HUES48 (cell line): ENCODE measurements around the gene STRA6.

Experiments used
- H3K27ac ChIP-seq: one replicate; pipeline ENCODE4 v1.7.0; 2013; ENCODE audit warnings: low read depth, low read length, inconsistent platforms
- H3K27me3 ChIP-seq: 2 replicates; pipeline ENCODE4 v1.6.1; 2013; ENCODE audit warnings: mild to moderate bottlenecking, low read length; ENCODE audit not compliant: control insufficient read depth, insufficient read depth
- H3K36me3 ChIP-seq: 2 replicates; pipeline ENCODE4 v1.6.1; 2013; ENCODE audit warnings: low read length; ENCODE audit not compliant: control insufficient read depth, insufficient read depth
- H3K4me1 ChIP-seq: 2 replicates; pipeline ENCODE4 v1.6.1; 2013; ENCODE audit warnings: mild to moderate bottlenecking, low read length; ENCODE audit not compliant: control insufficient read depth, insufficient read depth
- H3K4me3 ChIP-seq: 2 replicates; pipeline ENCODE4 v1.5.1; 2013; ENCODE audit warnings: mild to moderate bottlenecking, low read depth, low read length
- H3K9ac ChIP-seq: 2 replicates; pipeline ENCODE4 v1.6.1; 2013; ENCODE audit warnings: mild to moderate bottlenecking, low read depth, low read length, moderate library complexity
- H3K9me3 ChIP-seq: 2 replicates; pipeline ENCODE4 v1.6.1; 2013; ENCODE audit warnings: low read length; ENCODE audit not compliant: control insufficient read depth, insufficient read depth

Gene STRA6

DNA sequence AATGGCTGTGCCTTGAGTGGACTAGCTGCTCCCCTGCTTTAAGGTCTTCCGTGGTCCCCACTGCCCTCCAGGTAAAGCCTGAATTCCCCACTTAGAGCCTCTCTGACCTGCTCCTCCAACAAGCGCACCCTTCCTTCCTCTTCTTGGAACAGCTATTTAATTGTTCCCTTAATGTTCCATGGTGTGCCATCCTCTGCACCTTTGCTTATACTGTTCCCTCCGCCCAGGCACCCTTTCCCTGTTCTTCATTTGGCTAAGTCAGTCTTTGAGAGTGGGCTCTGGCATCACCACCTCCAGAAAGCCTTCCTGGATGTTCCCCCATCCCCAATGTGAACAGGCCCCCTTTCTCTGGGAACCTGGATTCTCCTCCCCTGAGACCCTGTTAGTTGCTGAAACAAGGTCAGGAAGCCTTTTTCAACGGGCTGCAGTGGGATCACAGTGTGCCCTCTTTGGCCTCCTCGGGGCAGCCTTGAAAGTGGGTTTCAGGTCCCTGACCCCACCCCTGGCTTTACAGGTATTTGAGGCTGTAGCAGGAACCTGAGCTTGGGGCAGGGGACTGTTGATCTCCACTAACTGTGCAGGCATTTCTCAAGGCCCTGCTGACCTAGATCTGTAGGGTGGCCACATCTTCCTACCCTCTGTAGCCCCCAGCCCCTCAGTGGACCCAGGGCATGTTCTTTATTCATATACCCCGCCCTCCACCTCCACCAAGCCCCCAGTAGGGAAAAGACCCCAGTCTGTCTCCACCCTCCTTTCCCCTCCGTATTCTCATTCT lies 24.1 kb downstream of the STRA6 start:
- H3K36me3 ChIP-seq = no peaks in the 10 kb centered on the region
- peaks cover 14% of the 10 kb centered on the region for H3K4me1 ChIP-seq
- no peaks in the 10 kb centered on the region for H3K27me3 ChIP-seq
- no peak overlapping the region for H3K4me3 ChIP-seq
- H3K27ac ChIP-seq = no peak overlapping the region
- no peak overlapping the region for H3K9ac ChIP-seq
- H3K9me3 ChIP-seq = no peaks in the 10 kb centered on the region

DNA sequence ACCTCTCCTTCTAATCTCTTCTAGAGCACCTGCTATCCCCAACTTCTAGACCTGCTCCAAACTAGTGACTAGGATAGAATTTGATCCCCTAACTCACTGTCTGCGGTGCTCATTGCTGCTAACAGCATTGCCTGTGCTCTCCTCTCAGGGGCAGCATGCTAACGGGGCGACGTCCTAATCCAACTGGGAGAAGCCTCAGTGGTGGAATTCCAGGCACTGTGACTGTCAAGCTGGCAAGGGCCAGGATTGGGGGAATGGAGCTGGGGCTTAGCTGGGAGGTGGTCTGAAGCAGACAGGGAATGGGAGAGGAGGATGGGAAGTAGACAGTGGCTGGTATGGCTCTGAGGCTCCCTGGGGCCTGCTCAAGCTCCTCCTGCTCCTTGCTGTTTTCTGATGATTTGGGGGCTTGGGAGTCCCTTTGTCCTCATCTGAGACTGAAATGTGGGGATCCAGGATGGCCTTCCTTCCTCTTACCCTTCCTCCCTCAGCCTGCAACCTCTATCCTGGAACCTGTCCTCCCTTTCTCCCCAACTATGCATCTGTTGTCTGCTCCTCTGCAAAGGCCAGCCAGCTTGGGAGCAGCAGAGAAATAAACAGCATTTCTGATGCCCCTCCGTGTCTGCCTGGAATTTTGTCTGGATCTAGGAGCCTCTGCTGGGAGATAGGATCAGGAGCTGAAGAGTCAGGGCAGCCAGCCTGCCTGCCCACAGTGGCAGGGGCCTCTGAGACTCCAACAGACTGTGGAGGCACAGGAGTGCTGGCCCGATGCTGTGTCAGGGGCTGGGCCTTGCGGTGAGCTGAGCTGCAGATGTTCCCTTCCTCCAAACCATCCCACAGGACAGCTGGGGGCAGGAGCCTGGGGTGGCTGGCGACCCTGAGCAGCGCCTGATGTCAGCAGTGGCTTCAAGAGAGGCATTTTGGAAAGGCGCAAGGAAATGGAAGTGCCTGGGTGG lies 26.0 kb downstream of the STRA6 start:
- Histone ChIP-seq H3K9me3 (no peaks in the 10 kb centered on the region), H3K27ac (peak overlapping the region; percentile 22), H3K4me1 (peaks cover 23% of the 10 kb centered on the region), H3K27me3 (no peaks in the 10 kb centered on the region), H3K4me3 (no peak overlapping the region), H3K36me3 (no peaks in the 10 kb centered on the region), H3K9ac (no peak overlapping the region)

DNA sequence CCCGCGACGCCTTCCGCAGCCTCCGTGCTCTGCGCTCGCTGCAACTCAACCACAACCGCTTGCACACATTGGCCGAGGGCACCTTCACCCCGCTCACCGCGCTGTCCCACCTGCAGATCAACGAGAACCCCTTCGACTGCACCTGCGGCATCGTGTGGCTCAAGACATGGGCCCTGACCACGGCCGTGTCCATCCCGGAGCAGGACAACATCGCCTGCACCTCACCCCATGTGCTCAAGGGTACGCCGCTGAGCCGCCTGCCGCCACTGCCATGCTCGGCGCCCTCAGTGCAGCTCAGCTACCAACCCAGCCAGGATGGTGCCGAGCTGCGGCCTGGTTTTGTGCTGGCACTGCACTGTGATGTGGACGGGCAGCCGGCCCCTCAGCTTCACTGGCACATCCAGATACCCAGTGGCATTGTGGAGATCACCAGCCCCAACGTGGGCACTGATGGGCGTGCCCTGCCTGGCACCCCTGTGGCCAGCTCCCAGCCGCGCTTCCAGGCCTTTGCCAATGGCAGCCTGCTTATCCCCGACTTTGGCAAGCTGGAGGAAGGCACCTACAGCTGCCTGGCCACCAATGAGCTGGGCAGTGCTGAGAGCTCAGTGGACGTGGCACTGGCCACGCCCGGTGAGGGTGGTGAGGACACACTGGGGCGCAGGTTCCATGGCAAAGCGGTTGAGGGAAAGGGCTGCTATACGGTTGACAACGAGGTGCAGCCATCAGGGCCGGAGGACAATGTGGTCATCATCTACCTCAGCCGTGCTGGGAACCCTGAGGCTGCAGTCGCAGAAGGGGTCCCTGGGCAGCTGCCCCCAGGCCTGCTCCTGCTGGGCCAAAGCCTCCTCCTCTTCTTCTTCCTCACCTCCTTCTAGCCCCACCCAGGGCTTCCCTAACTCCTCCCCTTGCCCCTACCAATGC lies 27.1 kb downstream of the STRA6 start:
- peaks cover 23% of the 10 kb centered on the region for H3K4me1 ChIP-seq
- no peak overlapping the region for H3K9ac ChIP-seq
- no peaks in the 10 kb centered on the region for H3K36me3 ChIP-seq
- H3K27ac ChIP-seq = no peak overlapping the region
- H3K9me3 ChIP-seq = no peaks in the 10 kb centered on the region
- no peaks in the 10 kb centered on the region for H3K27me3 ChIP-seq
- no peak overlapping the region for H3K4me3 ChIP-seq

DNA sequence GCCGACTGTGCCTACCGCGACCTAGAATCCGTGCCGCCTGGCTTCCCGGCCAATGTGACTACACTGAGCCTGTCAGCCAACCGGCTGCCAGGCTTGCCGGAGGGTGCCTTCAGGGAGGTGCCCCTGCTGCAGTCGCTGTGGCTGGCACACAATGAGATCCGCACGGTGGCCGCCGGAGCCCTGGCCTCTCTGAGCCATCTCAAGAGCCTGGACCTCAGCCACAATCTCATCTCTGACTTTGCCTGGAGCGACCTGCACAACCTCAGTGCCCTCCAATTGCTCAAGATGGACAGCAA lies 27.7 kb downstream of the STRA6 start:
- H3K36me3 ChIP-seq = no peaks in the 10 kb centered on the region
- no peak overlapping the region for H3K27ac ChIP-seq
- no peaks in the 10 kb centered on the region for H3K27me3 ChIP-seq
- peaks cover 23% of the 10 kb centered on the region for H3K4me1 ChIP-seq
- H3K9me3 ChIP-seq = no peaks in the 10 kb centered on the region
- no peak overlapping the region for H3K9ac ChIP-seq
- H3K4me3 ChIP-seq = no peak overlapping the region

DNA sequence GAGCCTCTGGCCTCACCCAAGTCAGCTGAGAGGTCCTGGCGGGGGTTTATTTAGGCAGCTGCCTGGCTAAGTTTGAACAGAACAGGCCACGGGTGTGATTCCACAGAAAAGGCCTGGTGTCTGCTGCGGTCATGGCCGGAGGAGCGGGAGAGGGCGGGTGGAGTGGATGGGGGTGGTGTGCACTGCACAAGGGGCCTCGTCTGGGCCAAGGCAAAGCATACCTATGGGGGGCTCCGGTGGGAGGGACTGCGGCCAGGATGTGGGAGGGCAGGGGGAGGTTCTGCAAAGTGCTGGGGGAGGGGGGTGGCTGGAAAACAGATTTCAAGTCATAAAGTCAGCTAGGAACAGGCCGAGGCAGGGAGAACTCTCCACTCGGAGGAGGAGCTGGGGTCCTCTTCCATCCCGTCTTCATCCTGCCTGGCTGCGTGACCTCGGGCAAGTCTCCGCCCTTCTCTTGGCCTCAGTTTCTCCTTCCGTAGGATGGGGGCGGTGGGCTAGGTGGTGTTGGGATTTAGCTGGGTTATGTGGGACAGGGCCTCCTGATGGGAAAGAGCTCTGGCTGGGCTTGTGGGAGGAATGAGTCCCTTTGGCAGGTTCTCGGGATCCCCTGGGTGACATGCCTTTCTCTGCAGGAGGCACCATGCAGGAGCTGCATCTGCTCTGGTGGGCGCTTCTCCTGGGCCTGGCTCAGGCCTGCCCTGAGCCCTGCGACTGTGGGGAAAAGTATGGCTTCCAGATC lies 28.2 kb downstream of the STRA6 start:
- H3K36me3 ChIP-seq = no peaks in the 10 kb centered on the region
- no peaks in the 10 kb centered on the region for H3K27me3 ChIP-seq
- peaks cover 23% of the 10 kb centered on the region for H3K4me1 ChIP-seq
- H3K4me3 ChIP-seq = no peak overlapping the region
- H3K27ac ChIP-seq = no peak overlapping the region
- no peaks in the 10 kb centered on the region for H3K9me3 ChIP-seq
- no peak overlapping the region for H3K9ac ChIP-seq

DNA sequence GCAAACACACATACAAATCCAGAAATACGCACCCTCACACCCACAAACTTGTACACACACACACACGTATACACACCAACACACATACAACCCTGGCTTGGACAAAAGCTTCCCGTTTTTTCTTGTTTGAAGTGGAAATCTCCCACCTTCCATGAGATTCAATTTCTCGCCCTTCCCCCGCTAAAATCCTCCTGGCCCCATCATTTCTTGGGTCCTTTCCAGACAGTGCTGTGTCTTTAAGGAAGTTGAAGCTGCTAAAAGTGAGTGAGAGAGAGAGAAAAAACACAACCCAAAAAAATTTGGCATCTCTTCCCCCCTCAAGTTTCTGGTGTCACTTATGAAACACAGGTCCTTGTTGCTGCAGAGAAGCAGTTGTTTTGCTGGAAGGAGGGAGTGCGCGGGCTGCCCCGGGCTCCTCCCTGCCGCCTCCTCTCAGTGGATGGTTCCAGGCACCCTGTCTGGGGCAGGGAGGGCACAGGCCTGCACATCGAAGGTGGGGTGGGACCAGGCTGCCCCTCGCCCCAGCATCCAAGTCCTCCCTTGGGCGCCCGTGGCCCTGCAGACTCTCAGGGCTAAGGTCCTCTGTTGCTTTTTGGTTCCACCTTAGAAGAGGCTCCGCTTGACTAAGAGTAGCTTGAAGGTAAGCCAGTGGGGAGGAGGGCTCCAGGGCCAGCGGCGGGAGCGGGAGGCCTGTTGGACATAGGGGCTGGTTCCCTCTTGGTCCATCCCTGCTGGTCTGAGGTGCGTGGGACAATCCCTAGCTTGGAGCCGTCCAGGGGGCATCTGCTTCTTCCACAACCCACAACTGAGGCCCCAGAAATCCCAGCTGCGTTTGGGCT lies 29.0 kb downstream of the STRA6 start, which contains the start of gene ISLR:
Gene ISLR, plus strand, starts transcription at position 331 of the 839 bp plus-strand sequence. CDS start 1,149 bp downstream, outside the sequence.
- Histone ChIP-seq H3K9me3 (no peaks in the 10 kb centered on the region), H3K27ac (no peak within 1 kb of the TSS), H3K27me3 (no peaks in the 10 kb centered on the region), H3K9ac (no peak within 1 kb of the TSS), H3K36me3 (no peaks in the 10 kb centered on the region), H3K4me3 (no peak within 1 kb of the TSS), H3K4me1 (peaks cover 23% of the 10 kb centered on the region)

DNA sequence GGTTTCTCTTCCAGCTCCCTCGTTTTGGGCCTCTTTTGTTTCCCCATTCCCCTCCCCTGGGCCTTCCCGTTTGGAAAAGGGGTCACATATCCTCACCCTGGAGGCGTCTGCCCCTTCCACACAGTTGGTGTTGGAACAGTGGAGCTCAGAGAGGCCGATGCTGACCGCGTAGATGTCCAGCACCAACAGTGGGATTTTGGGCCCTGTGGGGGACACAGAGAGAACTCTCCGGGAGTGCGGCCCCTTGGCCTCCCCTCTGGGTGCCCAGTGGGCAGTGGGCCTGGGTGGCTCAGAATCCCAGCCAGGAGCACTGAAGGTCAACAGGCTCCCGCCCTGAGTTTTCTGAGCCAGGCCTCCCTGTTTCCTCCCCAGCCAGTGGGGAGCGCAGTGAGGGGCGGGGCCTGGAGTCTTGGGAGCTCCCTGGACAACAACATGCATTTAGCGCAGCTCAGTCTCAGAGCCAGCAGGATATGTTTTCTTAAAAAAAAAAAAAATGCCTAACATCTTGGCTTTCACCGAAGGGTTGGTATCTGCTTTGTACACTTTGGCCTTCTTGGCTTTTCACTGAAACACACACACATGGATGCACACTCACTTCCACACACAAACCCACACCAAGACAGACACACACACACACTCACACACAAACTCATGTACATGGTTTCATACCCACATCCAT lies 29.7 kb downstream of the STRA6 start:
- Histone ChIP-seq H3K27ac (no peak overlapping the region), H3K9me3 (no peaks in the 10 kb centered on the region), H3K4me1 (peaks cover 23% of the 10 kb centered on the region), H3K4me3 (no peak overlapping the region), H3K9ac (no peak overlapping the region), H3K36me3 (no peaks in the 10 kb centered on the region), H3K27me3 (no peaks in the 10 kb centered on the region)

DNA sequence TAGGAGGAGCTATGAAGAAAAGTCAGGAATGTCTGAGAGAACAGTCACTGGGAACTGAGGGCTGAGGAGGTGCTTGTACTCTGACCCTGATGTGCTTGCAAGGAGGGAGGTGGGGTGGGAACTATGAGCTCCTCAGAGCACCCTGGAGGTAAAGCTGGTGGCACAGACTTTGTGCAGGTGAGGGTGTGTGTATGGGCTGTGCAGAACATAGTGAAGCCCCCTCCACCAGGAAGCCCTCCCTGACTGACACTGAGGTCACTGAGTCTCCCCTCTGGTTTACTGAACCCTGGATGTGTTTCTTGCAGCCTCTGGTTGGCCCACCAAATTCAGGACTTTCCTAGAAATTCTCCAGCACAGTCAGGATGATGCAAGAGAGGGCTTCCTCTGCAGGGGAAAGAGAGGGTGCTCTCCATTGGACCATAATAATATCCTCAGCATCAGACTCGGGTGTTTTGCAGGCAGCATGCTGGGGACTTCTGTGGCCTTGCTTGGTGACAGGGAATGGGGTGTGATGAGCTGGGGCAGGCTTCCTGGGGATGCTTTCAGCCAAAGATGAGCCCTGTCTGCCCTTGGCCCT lies 30.5 kb downstream of the STRA6 start:
- Histone ChIP-seq H3K9ac (no peak overlapping the region), H3K27ac (no peak overlapping the region), H3K36me3 (no peaks in the 10 kb centered on the region), H3K4me1 (peaks cover 23% of the 10 kb centered on the region), H3K9me3 (no peaks in the 10 kb centered on the region), H3K4me3 (no peak overlapping the region), H3K27me3 (no peaks in the 10 kb centered on the region)

DNA sequence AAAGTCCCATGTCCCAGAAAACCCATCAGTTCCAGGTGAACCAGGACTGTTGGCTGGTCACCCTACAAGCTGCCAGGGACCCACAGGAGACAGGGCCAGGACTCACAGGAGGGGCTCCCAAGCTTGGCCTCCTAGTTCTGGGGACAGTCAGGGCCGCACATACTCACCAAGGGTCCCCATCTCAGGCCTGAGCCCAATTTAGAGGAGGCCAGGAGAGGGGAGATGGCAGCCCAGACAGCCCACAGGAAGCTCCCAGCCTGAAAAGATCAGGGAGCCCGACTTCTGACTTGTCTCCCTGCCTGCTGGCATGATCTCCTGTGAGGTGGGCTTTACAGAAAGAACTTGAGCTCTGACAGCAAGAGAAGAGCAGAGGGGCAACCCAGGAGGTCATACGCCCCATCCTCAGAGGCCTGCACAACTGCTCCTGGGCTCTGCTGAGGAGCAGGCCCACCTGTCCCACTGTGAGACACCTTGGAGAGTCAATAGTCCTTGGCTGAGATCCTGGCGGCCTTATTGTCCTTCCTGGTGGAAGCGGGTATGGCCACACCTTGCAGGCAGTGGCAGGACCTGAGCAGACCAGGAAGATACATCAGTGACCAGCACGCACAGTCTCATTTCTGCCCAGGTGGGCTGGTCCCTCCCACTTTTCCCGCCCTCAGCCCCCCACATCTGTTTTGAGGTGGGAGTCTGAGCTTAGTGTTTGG lies 31.6 kb downstream of the STRA6 start:
- Histone ChIP-seq H3K4me1 (peaks cover 15% of the 10 kb centered on the region), H3K9me3 (no peaks in the 10 kb centered on the region), H3K36me3 (no peaks in the 10 kb centered on the region), H3K4me3 (no peak overlapping the region), H3K27me3 (no peaks in the 10 kb centered on the region), H3K27ac (no peak overlapping the region), H3K9ac (no peak overlapping the region)
